Left renal cortex interstitium (tissue), 4 donors: Measurements from ENCODE around the gene TSPAN9. TPM values are rescaled to one million over a fixed set of nuclear protein-coding genes. Genes with fewer than 3 reads are reported as not detected.

Experiments used
- DNase-seq, 4 donors: peaks; one replicate each; pipeline ENCODE4 v3.0.0-alpha.2; 2013; ENCODE audit warnings: low read depth in 4 of 4, low spot score in 2 of 4, missing footprints in 1 of 4
- polyA plus RNA-seq, 4 donors: library from polyadenylated mRNA; unstranded; fragments of 120-200 nt; gene quantifications; one replicate each; pipeline ENCODE4 v1.2.1, GENCODE V29; 2013; ENCODE audit not compliant: insufficient read length in 4 of 4

The TSPAN9 gene
- polyA plus RNA-seq, 4 donors = 81.7 to 105 (median 95.4) TPM

GRCh38 chr12:3157581-3158323, 80.6 kb downstream of the TSPAN9 start:
- no peak for DNase-seq

GRCh38 chr12:3158851-3159465, 81.8 kb downstream of the TSPAN9 start:
- no peak for DNase-seq

DNA sequence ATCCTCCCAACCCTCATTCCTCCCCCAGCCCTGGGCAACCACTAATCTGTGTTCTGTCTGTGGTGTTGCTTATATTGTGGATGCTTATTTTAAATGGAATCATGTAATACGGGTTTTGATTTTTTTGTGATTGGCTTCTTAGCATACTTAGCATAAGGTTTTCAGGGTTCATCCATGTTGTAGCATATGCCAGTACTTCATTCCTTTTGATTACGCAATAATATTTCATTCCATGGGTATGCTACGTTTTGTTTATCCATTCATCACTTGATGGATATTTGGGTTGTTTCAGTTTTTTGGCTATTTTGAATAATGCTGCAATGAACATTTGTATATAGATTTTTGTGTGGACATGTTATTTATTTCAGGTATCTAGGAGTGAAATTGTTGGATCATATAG, 82.9 kb downstream of the TSPAN9 start:
- DNase-seq = no peak

DNA sequence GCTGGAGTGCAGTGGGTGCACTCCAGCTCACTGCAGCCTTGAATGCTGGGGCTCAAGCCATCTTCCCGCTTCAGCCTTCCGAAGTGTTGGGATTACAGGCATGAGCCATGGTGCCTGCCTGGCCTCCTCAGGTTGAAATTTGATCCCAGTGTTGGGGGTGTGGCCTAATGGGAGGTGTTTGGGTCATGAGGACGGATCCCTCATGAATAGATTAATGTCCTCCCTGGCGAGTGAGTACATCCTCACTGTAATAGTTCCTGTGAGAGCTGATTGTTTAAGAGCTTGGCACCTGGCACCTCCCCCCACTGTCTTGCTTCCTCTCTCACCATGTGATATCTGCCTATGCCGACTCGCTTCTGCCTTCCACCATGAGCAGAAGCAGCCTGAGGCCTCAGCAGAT, 84.7 kb downstream of the TSPAN9 start:
- DNase-seq = no peak

- DNase-seq = no peak
Measured at GRCh38 chr12:3164454-3165077, 87.4 kb downstream of the TSPAN9 start.

- DNase-seq = no peak
Measured at GRCh38 chr12:3165078-3165980, 88.2 kb downstream of the TSPAN9 start.

DNA sequence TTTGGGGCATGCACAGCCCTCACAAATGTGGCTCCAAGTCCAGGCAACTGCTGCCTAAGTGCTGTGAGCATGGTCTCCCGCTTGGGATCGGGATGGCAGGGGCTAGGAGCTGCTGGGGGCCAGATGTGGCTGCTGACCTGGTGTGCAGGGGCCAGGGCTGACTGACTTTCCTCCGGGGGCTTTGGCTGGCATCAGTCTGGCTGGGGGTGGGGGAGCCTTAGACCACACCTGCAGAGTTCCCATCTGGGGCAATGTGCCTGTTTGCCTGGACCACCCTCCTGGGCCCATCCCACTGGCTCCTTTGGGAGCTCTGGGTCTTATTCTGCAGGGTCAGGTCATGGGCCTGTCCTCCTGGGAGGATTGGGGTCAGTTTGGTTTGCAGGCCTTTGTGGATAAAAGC, 90.5 kb downstream of the TSPAN9 start:
- no peak for DNase-seq

GRCh38 chr12:3168223-3169221, 91.3 kb downstream of the TSPAN9 start:
- no peak for DNase-seq

DNA sequence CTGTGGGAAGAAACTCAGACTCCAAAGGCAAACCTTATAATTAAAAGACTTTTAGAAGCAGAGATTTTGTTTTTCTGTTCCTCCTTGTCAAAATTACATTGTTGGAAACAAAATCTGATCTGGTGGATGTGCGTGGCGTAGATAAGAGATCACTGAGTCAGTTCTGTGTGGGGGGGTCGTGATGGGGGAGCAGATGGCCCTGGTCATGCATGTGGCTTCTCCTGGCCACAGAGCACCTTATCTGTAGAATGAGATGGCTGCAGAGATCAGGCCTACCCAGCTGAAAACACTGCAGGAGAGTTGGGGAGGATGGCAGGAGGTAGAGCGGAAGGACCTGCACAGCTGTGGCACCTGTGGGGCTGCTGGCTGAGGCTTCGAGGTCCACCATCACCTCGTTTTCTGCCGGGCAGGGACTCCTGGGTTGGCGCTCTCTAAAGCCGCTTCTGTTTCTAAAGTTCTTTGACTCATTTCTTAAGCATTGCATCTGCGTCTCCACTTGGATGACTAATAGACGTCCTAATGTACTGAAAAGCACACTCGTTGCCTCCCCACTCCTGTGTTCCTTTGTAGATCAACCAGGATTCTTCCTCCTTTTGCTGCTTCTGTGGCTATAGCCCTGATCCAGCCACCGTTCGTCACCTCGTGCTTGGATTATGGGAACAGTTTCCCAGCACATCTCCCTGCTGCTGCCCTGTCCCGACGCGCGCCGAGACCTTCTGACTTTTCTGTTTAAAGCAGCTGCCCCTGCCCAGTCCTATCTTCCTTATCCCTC, 93.4 kb downstream of the TSPAN9 start:
- no peak for DNase-seq

DNA sequence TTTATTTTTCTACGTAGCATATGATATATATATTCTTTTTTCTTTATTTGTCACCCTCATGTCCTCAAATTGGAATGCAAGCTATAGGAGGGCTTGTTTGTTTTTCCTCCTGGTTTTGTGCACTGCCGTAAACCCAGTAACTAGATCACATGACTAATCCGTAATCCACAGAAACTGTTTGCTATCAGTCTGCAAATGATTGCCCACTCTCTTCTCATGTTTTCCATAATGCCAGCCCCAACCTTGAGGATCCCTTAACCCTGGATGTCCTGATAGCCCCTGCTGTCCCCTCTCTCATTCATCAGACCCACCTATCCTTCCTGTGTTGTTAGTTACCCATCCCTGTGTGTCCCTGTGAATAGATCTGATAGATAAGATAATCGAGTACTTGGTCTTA, 94.0 kb downstream of the TSPAN9 start:
- no peak for DNase-seq

GRCh38 chr12:3172124-3173007, 95.2 kb downstream of the TSPAN9 start:
- no peak for DNase-seq

DNA sequence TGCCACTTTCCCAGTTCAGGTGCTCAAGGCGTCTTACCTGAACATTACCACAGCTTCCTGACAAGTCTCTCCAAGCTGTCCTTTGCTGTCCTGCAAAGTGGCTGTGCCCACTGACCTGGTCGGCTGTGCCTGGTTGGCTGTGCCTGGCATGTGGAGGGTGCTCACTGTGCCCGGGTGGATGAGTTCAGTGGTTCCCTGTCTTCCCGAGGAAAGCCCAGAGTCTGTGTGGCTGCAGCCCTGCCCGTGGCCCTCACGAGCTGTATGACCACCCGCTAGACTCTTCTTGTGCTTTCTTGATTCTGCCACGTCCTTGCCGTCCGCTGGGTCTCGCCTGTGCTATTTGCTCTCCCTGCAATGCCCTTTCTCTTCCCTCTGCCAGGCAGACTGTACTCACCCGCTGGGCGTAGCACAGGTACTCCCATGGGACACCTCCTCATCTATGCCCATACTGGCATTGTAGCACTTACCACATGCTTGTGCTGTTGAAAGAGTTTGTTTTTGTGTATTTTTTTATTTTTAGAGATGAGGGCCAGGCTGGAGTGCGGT, 95.9 kb downstream of the TSPAN9 start:
- no peak for DNase-seq

DNA sequence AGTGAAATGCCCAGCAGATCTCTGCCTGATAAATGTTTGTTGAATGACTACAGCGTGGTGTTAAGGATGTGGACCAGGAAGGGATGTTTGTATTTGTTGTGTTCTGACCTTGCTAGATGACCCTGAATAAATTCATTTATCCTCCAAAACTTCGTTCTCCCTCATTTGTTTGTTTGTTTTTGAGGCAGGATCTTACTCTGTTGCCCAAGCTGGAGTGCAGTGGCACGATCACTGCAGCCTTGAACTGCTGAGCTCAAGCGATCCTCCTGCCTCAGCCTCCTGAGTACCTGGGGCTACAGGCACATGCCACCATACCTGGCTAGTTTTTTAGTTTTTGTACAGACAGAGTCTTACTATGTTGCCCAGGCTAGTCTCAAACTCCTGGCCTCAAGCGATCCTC, 96.7 kb downstream of the TSPAN9 start:
- no peak for DNase-seq

DNA sequence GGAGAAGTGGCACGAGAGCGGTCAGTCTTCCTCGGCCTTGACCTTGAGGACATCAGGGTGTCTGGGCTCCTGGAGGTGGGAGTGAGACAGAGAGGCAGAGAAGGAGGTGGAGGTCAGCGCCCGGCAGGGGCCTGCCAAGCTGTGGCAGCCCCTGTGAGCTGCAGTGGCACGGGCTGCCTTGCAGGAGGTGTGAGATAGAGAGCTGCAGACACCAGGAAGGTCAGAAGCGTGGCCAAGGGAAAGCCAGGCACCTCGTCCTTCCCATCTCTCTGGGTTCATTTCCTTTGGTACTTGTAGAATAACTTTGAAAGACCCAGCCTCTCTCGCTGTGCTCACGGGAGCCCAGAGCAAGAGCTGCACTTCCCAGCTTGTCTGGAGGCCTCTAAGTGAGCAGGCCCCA, 98.1 kb downstream of the TSPAN9 start:
- no peak for DNase-seq

DNA sequence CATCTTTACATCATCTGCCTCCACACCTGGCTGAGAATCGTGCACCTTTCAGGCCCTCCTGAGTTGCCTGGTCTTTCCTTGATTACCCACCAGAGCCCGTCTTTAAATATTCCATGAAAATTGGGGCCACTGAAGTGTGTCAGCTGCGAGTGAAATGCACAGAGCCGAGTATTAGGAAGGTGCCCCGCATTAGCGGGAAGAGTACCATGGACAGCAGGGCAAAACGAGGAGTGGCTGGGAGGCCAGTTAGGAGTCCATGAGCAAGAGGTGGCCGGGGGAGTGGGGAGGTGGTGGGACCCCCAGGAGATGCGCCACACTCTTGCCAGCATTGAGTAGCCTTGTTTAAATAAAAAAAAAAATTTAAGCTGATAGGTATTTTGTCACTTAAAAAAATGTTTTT, 99.6 kb downstream of the TSPAN9 start:
- DNase-seq = no peak

DNA sequence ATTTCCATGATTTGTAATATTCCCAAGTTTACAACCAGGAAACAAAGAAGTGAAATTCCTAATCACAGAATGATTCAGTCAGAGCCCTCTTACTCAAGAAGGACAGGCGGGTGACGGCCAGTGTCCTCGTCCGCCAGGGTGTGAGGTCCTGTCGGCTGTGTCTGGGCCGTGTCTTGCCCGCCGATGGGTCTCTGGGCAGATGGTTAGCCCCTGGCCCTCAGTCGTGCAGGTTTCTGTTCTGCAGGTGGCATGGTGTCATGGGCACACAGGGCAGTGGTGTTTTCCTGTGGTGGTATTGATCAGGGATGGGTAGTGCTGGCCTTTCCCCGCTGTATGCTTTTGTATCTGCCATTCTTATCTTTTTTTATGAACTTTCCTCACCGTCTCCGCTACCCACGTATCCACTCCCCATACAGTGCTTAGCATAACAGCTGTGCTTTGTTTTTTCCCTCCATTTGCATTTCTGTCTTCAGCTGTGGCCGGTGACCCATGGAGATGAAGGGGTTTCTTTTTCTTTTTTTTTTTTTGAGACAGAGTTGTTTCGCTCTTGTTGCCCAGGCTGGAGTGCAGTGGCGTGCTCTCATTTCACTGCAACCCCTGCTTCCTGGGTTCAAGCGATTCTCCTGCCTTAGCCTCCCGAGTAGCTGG, 100.7 kb downstream of the TSPAN9 start:
- no peak for DNase-seq

DNA sequence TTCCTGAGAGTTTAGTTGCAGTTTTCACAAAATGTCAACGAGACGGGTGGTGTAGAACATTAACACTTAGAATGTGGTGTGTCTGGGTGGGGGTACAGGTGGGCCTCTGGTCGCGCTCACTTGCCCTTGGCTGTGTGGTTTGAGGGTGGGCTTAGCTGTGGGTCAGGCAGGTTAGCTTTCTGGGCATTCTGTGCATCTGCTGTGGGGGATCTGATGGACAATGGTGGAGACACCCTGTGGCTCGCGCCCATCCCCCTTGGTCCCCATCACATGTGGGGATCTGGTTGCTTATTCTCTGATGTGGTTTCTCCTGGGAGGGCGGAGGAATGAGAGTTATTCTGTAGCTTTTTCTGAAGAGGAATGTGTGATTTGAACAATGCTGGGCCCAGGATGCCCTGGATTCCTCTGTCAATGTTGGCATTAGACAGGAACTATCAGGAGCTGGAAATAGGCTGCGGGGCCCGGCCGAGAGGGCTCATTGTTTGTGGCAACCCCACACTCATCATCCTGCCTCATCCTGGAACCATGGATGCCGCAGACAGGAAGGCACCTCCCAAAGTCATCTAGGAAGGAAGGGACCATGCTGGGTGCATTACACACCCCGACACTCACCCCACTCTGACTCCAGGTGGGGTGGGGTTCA, 101.6 kb downstream of the TSPAN9 start:
- no peak for DNase-seq
